Mesenchymal stem cell (in vitro differentiated cells and primary cell): ENCODE measurements around the gene GNA14.
"Not testable (repeated sequence)": the region's sequence is repeated elsewhere in the genome, so short reads cannot be mapped to it uniquely, and the experiment has no call there.

ENCODE experiments used
- DNase-seq: peaks from one replicate; pipeline ENCODE4 v3.0.0-alpha.2; 2013
- H2AFZ ChIP-seq: one replicate; pipeline ENCODE4 v1.6.1; 2013; ENCODE audit warnings: low read depth, mild to moderate bottlenecking, control low read depth, inconsistent platforms, low read length, moderate library complexity
- H2AK5ac ChIP-seq: 2 replicates; pipeline ENCODE4 v1.6.1; 2013; ENCODE audit warnings: low read length, moderate library complexity, mild to moderate bottlenecking, inconsistent platforms; ENCODE audit not compliant: severe bottlenecking
- H2BK120ac ChIP-seq: one replicate; pipeline ENCODE4 v1.6.1; 2013; ENCODE audit warnings: low read depth, mild to moderate bottlenecking, inconsistent platforms, low read length, moderate library complexity
- H2BK12ac ChIP-seq, 2 experiments: one replicate each; pipeline ENCODE4 v1.6.1; 2013; ENCODE audit warnings: inconsistent platforms in 2 of 2, low read length in 2 of 2, mild to moderate bottlenecking in 2 of 2, moderate library complexity in 2 of 2, control low read depth in 1 of 2
- H2BK15ac ChIP-seq: one replicate; pipeline ENCODE4 v1.6.1; 2013; ENCODE audit warnings: mild to moderate bottlenecking, low read depth, inconsistent platforms; ENCODE audit not compliant: poor library complexity, severe bottlenecking
- H2BK5ac ChIP-seq: 2 replicates; pipeline ENCODE4 v1.6.1; 2013; ENCODE audit warnings: low read depth, mild to moderate bottlenecking, low read length, control low read depth, inconsistent platforms; ENCODE audit not compliant: poor library complexity, severe bottlenecking
- H3K14ac ChIP-seq, 2 experiments: one replicate each; pipeline ENCODE4 v1.6.1; 2013; ENCODE audit warnings: inconsistent platforms in 2 of 2, low read length in 2 of 2, control low read depth in 1 of 2, mild to moderate bottlenecking in 1 of 2, moderate library complexity in 1 of 2
- H3K18ac ChIP-seq, 2 experiments: one replicate each; pipeline ENCODE4 v1.6.1; 2013; ENCODE audit warnings: inconsistent platforms in 2 of 2, low read length in 2 of 2, control low read depth in 1 of 2, low read depth in 1 of 2, mild to moderate bottlenecking in 1 of 2
- H3K23ac ChIP-seq, 2 experiments: one replicate each; pipeline ENCODE4 v1.6.1; 2013; ENCODE audit warnings: inconsistent platforms in 2 of 2, low read length in 2 of 2, mild to moderate bottlenecking in 2 of 2, moderate library complexity in 2 of 2, control low read depth in 1 of 2
- H3K27ac ChIP-seq: 2 replicates; pipeline ENCODE4 v1.5.1; 2013; ENCODE audit warnings: mild to moderate bottlenecking, moderate library complexity, low read length, control low read depth, inconsistent platforms; ENCODE audit not compliant: poor library complexity, severe bottlenecking
- H3K27me3 ChIP-seq, 2 experiments: 2 replicates each; pipeline versions ENCODE4 v1.6.1 to v1.7.0; 2013; ENCODE audit warnings: low read length in 2 of 2, mild to moderate bottlenecking in 2 of 2, moderate library complexity in 2 of 2, control low read depth in 1 of 2, inconsistent platforms in 1 of 2; ENCODE audit not compliant: control insufficient read depth in 1 of 2, insufficient read depth in 1 of 2
- H3K36me3 ChIP-seq, 2 experiments: 2 replicates each; pipeline versions ENCODE4 v1.6.1 to v1.7.0; 2013; ENCODE audit warnings: low read length in 2 of 2, control low read depth in 1 of 2, inconsistent platforms in 1 of 2, low read depth in 1 of 2, mild to moderate bottlenecking in 1 of 2; ENCODE audit not compliant: insufficient read depth in 2 of 2, control insufficient read depth in 1 of 2
- H3K4ac ChIP-seq, 2 experiments: one replicate each; pipeline ENCODE4 v1.6.1; 2013; ENCODE audit warnings: inconsistent platforms in 2 of 2, low read length in 2 of 2, mild to moderate bottlenecking in 2 of 2, moderate library complexity in 2 of 2, control low read depth in 1 of 2, low read depth in 1 of 2
- H3K4me1 ChIP-seq: 2 replicates; pipeline ENCODE4 v1.6.1; 2013; ENCODE audit warnings: low read depth, low read length, control low read depth; ENCODE audit not compliant: control insufficient read depth, insufficient read depth
- H3K4me2 ChIP-seq: 2 replicates; pipeline ENCODE4 v1.6.1; 2013; ENCODE audit warnings: low read length, mild to moderate bottlenecking, inconsistent platforms; ENCODE audit not compliant: poor library complexity, severe bottlenecking
- H3K4me3 ChIP-seq, 2 experiments: 2 replicates each; pipeline versions ENCODE4 v1.5.1 to v1.7.0; 2013; ENCODE audit warnings: low read length in 2 of 2, mild to moderate bottlenecking in 2 of 2, control low read depth in 1 of 2, low read depth in 1 of 2; ENCODE audit not compliant: insufficient read depth in 1 of 2
- H3K79me1 ChIP-seq: replicated peaks from 2 replicates; pipeline ENCODE4 v1.6.1; 2013; ENCODE audit warnings: mild to moderate bottlenecking, control low read depth, low read length, inconsistent platforms; ENCODE audit not compliant: poor library complexity, severe bottlenecking
- H3K9ac ChIP-seq: 2 replicates; pipeline ENCODE4 v1.7.0; 2013; ENCODE audit warnings: mild to moderate bottlenecking, low read length, moderate library complexity
- H3K9me3 ChIP-seq: 2 replicates; pipeline ENCODE4 v1.7.0; 2013; ENCODE audit warnings: mild to moderate bottlenecking, low read length; ENCODE audit not compliant: control insufficient read depth
- H4K8ac ChIP-seq: one replicate; pipeline ENCODE4 v1.6.1; 2013; ENCODE audit warnings: inconsistent platforms, mild to moderate bottlenecking, low read length, moderate library complexity
- H4K91ac ChIP-seq: one replicate; pipeline ENCODE4 v1.6.1; 2013; ENCODE audit warnings: mild to moderate bottlenecking, low read length, inconsistent platforms
- WGBS: methylation state at CpG from one replicate; pipeline ENCODE4 v1.1.7; 2013; ENCODE audit warnings: mixed read lengths; 5-methylcytosine and 5-hydroxymethylcytosine counted together

The GNA14 gene

GRCh38 chr9:77442436-77442835, 205.7 kb downstream of the GNA14 start:
- no peak overlapping the region for H4K91ac ChIP-seq
- no peak overlapping the region for H3K4me2 ChIP-seq
- H3K4ac ChIP-seq: no peak overlapping the region
- H3K9me3 ChIP-seq: no peaks in the 10 kb centered on the region
- H2BK12ac ChIP-seq: no peak overlapping the region
- H3K18ac ChIP-seq: no peak overlapping the region
- H3K14ac ChIP-seq: no peak overlapping the region
- H2BK5ac ChIP-seq: no peak overlapping the region
- H3K4me1 ChIP-seq: peaks cover 6% of the 10 kb centered on the region
- no peak overlapping the region for H2AK5ac ChIP-seq
- no peak overlapping the region for H3K27ac ChIP-seq
- H2BK15ac ChIP-seq: no peak overlapping the region
- H3K79me1 ChIP-seq: no peaks in the 10 kb centered on the region
- H2AFZ ChIP-seq: no peak overlapping the region
- 85% methylated on average over 1 of the region's 1 CpG for WGBS
- H3K4me3 ChIP-seq: no peak overlapping the region
- no peaks in the 10 kb centered on the region for H3K27me3 ChIP-seq
- DNase-seq: no peak
- no peak overlapping the region for H3K23ac ChIP-seq
- no peaks in the 10 kb centered on the region for H3K36me3 ChIP-seq
- no peak overlapping the region for H3K9ac ChIP-seq
- no peak overlapping the region for H2BK120ac ChIP-seq
- no peak overlapping the region for H4K8ac ChIP-seq

GRCh38 chr9:77441124-77441523, 207.0 kb downstream of the GNA14 start:
- H3K14ac ChIP-seq, H3K9me3 ChIP-seq, H3K27me3 ChIP-seq, H3K79me1 ChIP-seq, H3K18ac ChIP-seq, H3K36me3 ChIP-seq, H3K9ac ChIP-seq, H2BK15ac ChIP-seq, H3K4me2 ChIP-seq, H3K27ac ChIP-seq, DNase-seq, H2AK5ac ChIP-seq, H3K4me1 ChIP-seq, H2BK12ac ChIP-seq, H2BK5ac ChIP-seq, H3K4me3 ChIP-seq, H2BK120ac ChIP-seq, H4K91ac ChIP-seq, H2AFZ ChIP-seq, H3K23ac ChIP-seq, H3K4ac ChIP-seq, H4K8ac ChIP-seq: not testable (repeated sequence)
- 67% methylated on average over 2 of the region's 7 CpGs for WGBS

DNA sequence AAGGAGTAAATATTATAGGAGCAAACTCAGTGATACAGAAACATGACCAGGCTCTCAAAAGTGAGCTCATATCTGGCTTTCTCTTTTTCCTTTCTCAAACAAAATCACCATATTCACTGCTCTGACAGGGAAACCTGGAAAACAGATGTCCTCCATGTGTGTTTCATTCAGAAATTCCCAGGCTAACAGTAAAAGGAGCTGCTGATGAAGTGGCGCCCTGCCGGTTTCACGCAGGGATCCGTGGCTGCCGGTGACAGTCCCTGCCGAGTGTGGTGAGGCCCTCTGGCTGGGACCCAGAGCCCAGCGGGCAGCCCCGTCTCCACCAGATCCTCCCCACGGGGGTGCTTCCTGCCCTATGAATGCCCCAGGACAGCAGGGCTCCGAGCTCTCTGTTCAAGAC, 208.1 kb downstream of the GNA14 start:
- Histone ChIP-seq H3K27ac (peak overlapping the region; percentile 17), H4K91ac (no peak overlapping the region), H3K9ac (peak overlapping the region; percentile 74), H2BK120ac (no peak overlapping the region), H3K4me1 (peaks cover 8% of the 10 kb centered on the region), H3K4me2 (peak overlapping the region; percentile 60), H3K14ac (peak overlapping the region in 1 of 2 experiments; percentile 91), H3K79me1 (no peaks in the 10 kb centered on the region), H3K9me3 (no peaks in the 10 kb centered on the region), H2BK15ac (no peak overlapping the region), H2AK5ac (no peak overlapping the region), H3K18ac (no peak overlapping the region), H2BK5ac (no peak overlapping the region), H3K36me3 (no peaks in the 10 kb centered on the region), H3K23ac (no peak overlapping the region), H2AFZ (peak overlapping the region; percentile 43), H2BK12ac (no peak overlapping the region), H3K4me3 (peak overlapping the region in 1 of 2 experiments; percentile 68), H3K27me3 (no peaks in the 10 kb centered on the region), H4K8ac (no peak overlapping the region), H3K4ac (peak overlapping the region in 1 of 2 experiments; percentile 16)
- 38% methylated on average over 9 of the region's 10 CpGs for WGBS
- DNase-seq: no peak

- 86% methylated on average over 3 of the region's 3 CpGs for WGBS
- no peak overlapping the region for H3K9ac ChIP-seq
These were observed 209.5 kb downstream of the GNA14 start for GRCh38 chr9:77438653-77439052.

More at GRCh38 chr9:77438653-77439052, 209.5 kb downstream of the GNA14 start:
- H3K36me3 ChIP-seq: no peaks in the 10 kb centered on the region
- H3K4me2 ChIP-seq: no peak overlapping the region
- H3K23ac ChIP-seq: no peak overlapping the region
- H3K14ac ChIP-seq: no peak overlapping the region
- H2AK5ac ChIP-seq: no peak overlapping the region
- H4K91ac ChIP-seq: no peak overlapping the region
- H3K4me3 ChIP-seq: no peak overlapping the region
- no peak overlapping the region for H4K8ac ChIP-seq
- no peaks in the 10 kb centered on the region for H3K79me1 ChIP-seq
- no peak overlapping the region for H2BK120ac ChIP-seq
- no peak overlapping the region for H3K27ac ChIP-seq
- DNase-seq: no peak
- no peak overlapping the region for H2BK12ac ChIP-seq
- no peaks in the 10 kb centered on the region for H3K9me3 ChIP-seq
- no peak overlapping the region for H3K18ac ChIP-seq
- H3K4me1 ChIP-seq: peaks cover 8% of the 10 kb centered on the region
- no peaks in the 10 kb centered on the region for H3K27me3 ChIP-seq
- H3K4ac ChIP-seq: no peak overlapping the region
- no peak overlapping the region for H2BK5ac ChIP-seq
- no peak overlapping the region for H2AFZ ChIP-seq
- H2BK15ac ChIP-seq: no peak overlapping the region
